ENCODE data around the gene TTC39B.

TTC39B gene

GRCh38 chr9:15355669-15356068 lies 48.7 kb upstream of the TTC39B start:
- CTCF ChIA-PET = no interaction called here
- Histone ChIP-seq H3K9me3 (ENCODE audit: control insufficient read depth, insufficient read depth, low read depth, low read length) (no peaks in the 10 kb centered on the region), H3K4me1 (ENCODE audit: control insufficient read depth, insufficient read depth, low read length) (no peaks in the 10 kb centered on the region), H3K27ac (ENCODE audit: extremely low read depth, low read depth, low read length) (no peak overlapping the region), H3K36me3 (ENCODE audit: control insufficient read depth in 2 of 2, insufficient read depth in 1 of 2, low read length in 2 of 2) (no peaks in the 10 kb centered on the region), H3K4me3 (ENCODE audit: low read depth, low read length) (no peak overlapping the region)
- POLR2A ChIA-PET = no interaction called here
- TF ChIP-seq ZNF19 (tag by site-specific recombination; IDR thresholded peaks at IDR 0.05; ENCODE audit: low read depth) (no peak), GLIS1 (tag by site-specific recombination; IDR thresholded peaks at IDR 0.05) (no peak), ZNF549 (tag by site-specific recombination; IDR thresholded peaks at IDR 0.05) (no peak), KLF16 (tag by site-specific recombination; IDR thresholded peaks at IDR 0.05) (no peak), HOXD13 (CRISPR knock-in tag; IDR thresholded peaks at IDR 0.05; ENCODE audit: borderline replicate concordance) (no peak), KLF10 (tag by site-specific recombination; IDR thresholded peaks at IDR 0.05) (no peak), ZBTB8A (tag by site-specific recombination; IDR thresholded peaks at IDR 0.05) (no peak), ZNF24 (tag by site-specific recombination; IDR thresholded peaks at IDR 0.05) (no peak), IKZF3 (tag by site-specific recombination; IDR thresholded peaks at IDR 0.05) (no peak), ZNF148 (tag by site-specific recombination; IDR thresholded peaks at IDR 0.05; ENCODE audit: borderline replicate concordance) (no peak)
- TF ChIP-seq, protein P1, sequence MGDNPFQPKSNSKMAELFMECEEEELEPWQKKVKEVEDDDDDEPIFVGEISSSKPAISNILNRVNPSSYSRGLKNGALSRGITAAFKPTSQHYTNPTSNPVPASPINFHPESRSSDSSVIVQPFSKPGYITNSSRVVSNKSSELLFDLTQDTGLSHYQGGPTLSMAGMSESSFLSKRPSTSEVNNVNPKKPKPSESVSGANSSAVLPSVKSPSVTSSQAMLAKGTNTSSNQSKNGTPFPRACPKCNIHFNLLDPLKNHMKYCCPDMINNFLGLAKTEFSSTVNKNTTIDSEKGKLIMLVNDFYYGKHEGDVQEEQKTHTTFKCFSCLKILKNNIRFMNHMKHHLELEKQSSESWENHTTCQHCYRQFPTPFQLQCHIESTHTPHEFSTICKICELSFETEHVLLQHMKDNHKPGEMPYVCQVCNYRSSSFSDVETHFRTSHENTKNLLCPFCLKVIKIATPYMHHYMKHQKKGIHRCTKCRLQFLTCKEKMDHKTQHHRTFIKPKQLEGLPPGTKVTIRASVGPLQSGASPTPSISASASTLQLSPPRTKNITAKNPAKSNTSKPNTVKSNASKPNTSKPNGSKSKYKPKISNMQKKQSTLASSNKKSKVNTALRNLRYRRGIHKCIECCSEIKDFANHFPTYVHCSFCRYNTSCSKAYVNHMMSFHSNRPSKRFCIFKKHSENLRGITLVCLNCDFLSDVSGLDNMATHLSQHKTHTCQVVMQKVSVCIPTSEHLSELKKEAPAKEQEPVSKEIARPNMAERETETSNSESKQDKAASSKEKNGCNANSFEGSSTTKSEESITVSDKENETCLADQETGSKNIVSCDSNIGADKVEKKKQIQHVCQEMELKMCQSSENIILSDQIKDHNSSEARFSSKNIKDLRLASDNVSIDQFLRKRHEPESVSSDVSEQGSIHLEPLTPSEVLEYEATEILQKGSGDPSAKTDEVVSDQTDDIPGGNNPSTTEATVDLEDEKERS (tag by site-specific recombination; IDR thresholded peaks at IDR 0.05) = no peak
- TF ChIP-seq, protein P2, sequence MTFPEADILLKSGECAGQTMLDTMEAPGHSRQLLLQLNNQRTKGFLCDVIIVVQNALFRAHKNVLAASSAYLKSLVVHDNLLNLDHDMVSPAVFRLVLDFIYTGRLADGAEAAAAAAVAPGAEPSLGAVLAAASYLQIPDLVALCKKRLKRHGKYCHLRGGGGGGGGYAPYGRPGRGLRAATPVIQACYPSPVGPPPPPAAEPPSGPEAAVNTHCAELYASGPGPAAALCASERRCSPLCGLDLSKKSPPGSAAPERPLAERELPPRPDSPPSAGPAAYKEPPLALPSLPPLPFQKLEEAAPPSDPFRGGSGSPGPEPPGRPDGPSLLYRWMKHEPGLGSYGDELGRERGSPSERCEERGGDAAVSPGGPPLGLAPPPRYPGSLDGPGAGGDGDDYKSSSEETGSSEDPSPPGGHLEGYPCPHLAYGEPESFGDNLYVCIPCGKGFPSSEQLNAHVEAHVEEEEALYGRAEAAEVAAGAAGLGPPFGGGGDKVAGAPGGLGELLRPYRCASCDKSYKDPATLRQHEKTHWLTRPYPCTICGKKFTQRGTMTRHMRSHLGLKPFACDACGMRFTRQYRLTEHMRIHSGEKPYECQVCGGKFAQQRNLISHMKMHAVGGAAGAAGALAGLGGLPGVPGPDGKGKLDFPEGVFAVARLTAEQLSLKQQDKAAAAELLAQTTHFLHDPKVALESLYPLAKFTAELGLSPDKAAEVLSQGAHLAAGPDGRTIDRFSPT (tag by site-specific recombination; IDR thresholded peaks at IDR 0.05) = no peak

DNA sequence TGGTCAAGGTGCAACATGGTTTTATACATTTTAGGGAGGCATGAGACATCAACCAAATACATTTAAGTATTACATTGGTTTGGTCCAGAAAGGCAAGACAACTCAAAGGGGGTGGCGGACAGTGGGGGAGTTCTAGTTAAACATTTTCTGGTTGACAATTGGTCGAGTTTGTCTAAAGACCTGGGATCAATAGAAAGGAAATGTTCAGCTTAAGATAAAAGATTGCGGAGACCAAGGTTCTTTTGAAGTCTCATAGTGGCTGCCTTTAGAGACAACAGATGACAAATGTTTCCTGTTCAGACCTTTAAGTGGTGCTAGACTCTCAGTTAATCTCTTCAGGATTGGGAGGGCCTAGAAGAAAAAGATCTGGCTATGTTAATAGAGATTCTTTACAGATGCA lies 47.7 kb upstream of the TTC39B start:
- Histone ChIP-seq H3K9me3 (ENCODE audit: control insufficient read depth, insufficient read depth, low read depth, low read length) (no peaks in the 10 kb centered on the region), H3K4me1 (ENCODE audit: control insufficient read depth, insufficient read depth, low read length) (no peaks in the 10 kb centered on the region), H3K4me3 (ENCODE audit: low read depth, low read length) (no peak overlapping the region), H3K36me3 (ENCODE audit: control insufficient read depth in 2 of 2, insufficient read depth in 1 of 2, low read length in 2 of 2) (no peaks in the 10 kb centered on the region), H3K27ac (ENCODE audit: extremely low read depth, low read depth, low read length) (no peak overlapping the region)
- CTCF ChIA-PET = no interaction called here
- POLR2A ChIA-PET = no interaction called here
- TF ChIP-seq ZNF521 (tag by site-specific recombination; IDR thresholded peaks at IDR 0.05) = no peak
- no peak for TF ChIP-seq GLIS2 (tag by site-specific recombination; IDR thresholded peaks at IDR 0.05)
- TF ChIP-seq ZNF140 (tag by site-specific recombination; IDR thresholded peaks at IDR 0.05) = no peak
- TF ChIP-seq, protein P3, sequence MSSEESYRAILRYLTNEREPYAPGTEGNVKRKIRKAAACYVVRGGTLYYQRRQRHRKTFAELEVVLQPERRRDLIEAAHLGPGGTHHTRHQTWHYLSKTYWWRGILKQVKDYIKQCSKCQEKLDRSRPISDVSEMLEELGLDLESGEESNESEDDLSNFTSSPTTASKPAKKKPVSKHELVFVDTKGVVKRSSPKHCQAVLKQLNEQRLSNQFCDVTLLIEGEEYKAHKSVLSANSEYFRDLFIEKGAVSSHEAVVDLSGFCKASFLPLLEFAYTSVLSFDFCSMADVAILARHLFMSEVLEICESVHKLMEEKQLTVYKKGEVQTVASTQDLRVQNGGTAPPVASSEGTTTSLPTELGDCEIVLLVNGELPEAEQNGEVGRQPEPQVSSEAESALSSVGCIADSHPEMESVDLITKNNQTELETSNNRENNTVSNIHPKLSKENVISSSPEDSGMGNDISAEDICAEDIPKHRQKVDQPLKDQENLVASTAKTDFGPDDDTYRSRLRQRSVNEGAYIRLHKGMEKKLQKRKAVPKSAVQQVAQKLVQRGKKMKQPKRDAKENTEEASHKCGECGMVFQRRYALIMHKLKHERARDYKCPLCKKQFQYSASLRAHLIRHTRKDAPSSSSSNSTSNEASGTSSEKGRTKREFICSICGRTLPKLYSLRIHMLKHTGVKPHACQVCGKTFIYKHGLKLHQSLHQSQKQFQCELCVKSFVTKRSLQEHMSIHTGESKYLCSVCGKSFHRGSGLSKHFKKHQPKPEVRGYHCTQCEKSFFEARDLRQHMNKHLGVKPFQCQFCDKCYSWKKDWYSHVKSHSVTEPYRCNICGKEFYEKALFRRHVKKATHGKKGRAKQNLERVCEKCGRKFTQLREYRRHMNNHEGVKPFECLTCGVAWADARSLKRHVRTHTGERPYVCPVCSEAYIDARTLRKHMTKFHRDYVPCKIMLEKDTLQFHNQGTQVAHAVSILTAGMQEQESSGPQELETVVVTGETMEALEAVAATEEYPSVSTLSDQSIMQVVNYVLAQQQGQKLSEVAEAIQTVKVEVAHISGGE (tag by site-specific recombination; conservative IDR thresholded peaks at IDR 0.05; ENCODE audit: low read depth) = no peak
- TF ChIP-seq ZNF280C (tag by site-specific recombination; IDR thresholded peaks at IDR 0.05) = no peak
